Endometrial microvascular endothelial cells (primary cell): ENCODE results near the gene COX4I1. TPM values are rescaled to one million over a fixed set of nuclear protein-coding genes. Genes with fewer than 3 reads are reported as not detected.

Experiments used
- in situ Hi-C: cut with HindIII; loops from 2 replicates; pipeline ENCODE4 v1.10.0; 2017; ENCODE audit warnings: low sequenced_read_pairs, low pct_unique_long_range_greater_than_20kb; ENCODE audit errors: inconsistent ontology term
- total RNA-seq: library from RNA; depleted of rRNA; stranded (reverse); fragments of >200 nt; gene quantifications from one replicate; pipeline ENCODE4 v1.2.3, GENCODE V29; 2015; ENCODE audit errors: inconsistent ontology term

The COX4I1 gene
- 503 TPM for total RNA-seq

- in situ Hi-C loops, result no loop called here
These were observed at the start of gene COX4I1, which contains the start of gene EMC8 for GRCh38 chr16:85799497-85800320. COX4I1 (plus strand) TSS chr16:85799695; CDS start chr16:85801206, 1,511 bp downstream. EMC8 (minus strand) TSS chr16:85799544; CDS start chr16:85799295, 249 bp downstream.

GRCh38 chr16:85749771-85750145 is 49.7 kb upstream of the COX4I1 start:
- in situ Hi-C loops, result no loop called here

GRCh38 chr16:85750146-85750826 is 49.2 kb upstream of the COX4I1 start:
- in situ Hi-C loops, result no loop called here

GRCh38 chr16:85750827-85751697 is 48.4 kb upstream of the COX4I1 start, which contains the start of gene C16orf74:
C16orf74 (minus strand) TSS chr16:85751096; CDS start chr16:85735217, 15,879 bp downstream.
- in situ Hi-C loops, result no loop called here

- in situ Hi-C loops, result no loop called here
These were observed 47.6 kb upstream of the COX4I1 start for GRCh38 chr16:85751698-85752501.

- in situ Hi-C loops, result no loop called here
These were observed 46.7 kb upstream of the COX4I1 start for GRCh38 chr16:85752511-85753420.

GRCh38 chr16:85753559-85753958 is 45.9 kb upstream of the COX4I1 start:
- in situ Hi-C loops, result no loop called here

- in situ Hi-C loops, result no loop called here
These were observed 45.5 kb upstream of the COX4I1 start for GRCh38 chr16:85753976-85754375.

GRCh38 chr16:85754413-85754812 is 45.1 kb upstream of the COX4I1 start:
- in situ Hi-C loops, result no loop called here

GRCh38 chr16:85755929-85756768 is 43.3 kb upstream of the COX4I1 start:
- in situ Hi-C loops, result no loop called here

GRCh38 chr16:85757341-85757822 is 42.1 kb upstream of the COX4I1 start:
- in situ Hi-C loops, result no loop called here

GRCh38 chr16:85759136-85759535 is 40.4 kb upstream of the COX4I1 start:
- in situ Hi-C loops, result no loop called here

GRCh38 chr16:85759631-85760419 is 39.7 kb upstream of the COX4I1 start:
- in situ Hi-C loops, result no loop called here

- in situ Hi-C loops, result no loop called here
These were observed 37.6 kb upstream of the COX4I1 start for GRCh38 chr16:85761861-85762260.

GRCh38 chr16:85762970-85763369 is 36.5 kb upstream of the COX4I1 start:
- in situ Hi-C loops, result no loop called here

GRCh38 chr16:85763616-85764015 is 35.9 kb upstream of the COX4I1 start:
- in situ Hi-C loops, result no loop called here
